Measurements from ENCODE around the gene TUBGCP3. TPM values are rescaled to one million over a fixed set of nuclear protein-coding genes. Genes with fewer than 3 reads are reported as not detected.

The TUBGCP3 gene
- total RNA-seq, 4 donors from 2014 or later, result 19.7 to 62.3 (median 38.8) TPM

- H3K4me3 ChIP-seq, result no peak overlapping the region
- no peak for DNase-seq
- H3K27ac ChIP-seq, result no peak overlapping the region
- intact Hi-C loops (cut with DNase I; ENCODE audit: low total_unique reads), result no loop called here
- no peaks in the 10 kb centered on the region for H3K4me1 ChIP-seq
- TF ChIP-seq POLR2A (IDR thresholded peaks at IDR 0.05) (no peak), CTCF (IDR thresholded peaks at IDR 0.05) (no peak)
- no peaks in the 10 kb centered on the region for H3K9me3 ChIP-seq
- no peaks in the 10 kb centered on the region for H3K27me3 ChIP-seq
- H3K36me3 ChIP-seq, result no peaks in the 10 kb centered on the region
These were observed 136.2 kb downstream of the TUBGCP3 start for GRCh38 chr13:112451512-112452379.

GRCh38 chr13:112450904-112451240 is 137.1 kb downstream of the TUBGCP3 start:
- Histone ChIP-seq H3K4me3 (no peak overlapping the region), H3K4me1 (no peaks in the 10 kb centered on the region)
- intact Hi-C loops (cut with DNase I; ENCODE audit: low total_unique reads), result no loop called here

GRCh38 chr13:112450118-112450903 is 137.6 kb downstream of the TUBGCP3 start:
- Histone ChIP-seq H3K27me3 (no peaks in the 10 kb centered on the region), H3K4me1 (no peaks in the 10 kb centered on the region), H3K9me3 (no peaks in the 10 kb centered on the region), H3K27ac (no peak overlapping the region), H3K4me3 (no peak overlapping the region), H3K36me3 (no peaks in the 10 kb centered on the region)
- TF ChIP-seq POLR2A (IDR thresholded peaks at IDR 0.05), result no peak
- no peak for TF ChIP-seq CTCF (IDR thresholded peaks at IDR 0.05)
- DNase-seq, result no peak
- intact Hi-C loops (cut with DNase I; ENCODE audit: low total_unique reads), result no loop called here

More at GRCh38 chr13:112450904-112451240, 137.1 kb downstream of the TUBGCP3 start:
- no peaks in the 10 kb centered on the region for H3K27me3 ChIP-seq
- no peak overlapping the region for H3K27ac ChIP-seq
- TF ChIP-seq POLR2A (IDR thresholded peaks at IDR 0.05) (no peak), CTCF (IDR thresholded peaks at IDR 0.05) (no peak)
- H3K36me3 ChIP-seq, result no peaks in the 10 kb centered on the region
- H3K9me3 ChIP-seq, result no peaks in the 10 kb centered on the region
- DNase-seq, result no peak

- TF ChIP-seq CTCF (IDR thresholded peaks at IDR 0.05), result no peak
- no peak for TF ChIP-seq POLR2A (IDR thresholded peaks at IDR 0.05)
- Histone ChIP-seq H3K27ac (no peak overlapping the region), H3K36me3 (no peaks in the 10 kb centered on the region), H3K4me3 (no peak overlapping the region), H3K4me1 (no peaks in the 10 kb centered on the region), H3K9me3 (no peaks in the 10 kb centered on the region), H3K27me3 (no peaks in the 10 kb centered on the region)
- no peak for DNase-seq
- intact Hi-C loops (cut with DNase I; ENCODE audit: low total_unique reads), result no loop called here
These were observed 138.4 kb downstream of the TUBGCP3 start for GRCh38 chr13:112449545-112449930.

Data from uterus (tissue), 4 donors.